Measurements from ENCODE around the gene MTMR12. TPM values are rescaled to one million over a fixed set of nuclear protein-coding genes. Genes with fewer than 3 reads are reported as not detected.

MTMR12 gene
- total RNA-seq, 1 donor from 2014 or later = 41.3 TPM

DNA sequence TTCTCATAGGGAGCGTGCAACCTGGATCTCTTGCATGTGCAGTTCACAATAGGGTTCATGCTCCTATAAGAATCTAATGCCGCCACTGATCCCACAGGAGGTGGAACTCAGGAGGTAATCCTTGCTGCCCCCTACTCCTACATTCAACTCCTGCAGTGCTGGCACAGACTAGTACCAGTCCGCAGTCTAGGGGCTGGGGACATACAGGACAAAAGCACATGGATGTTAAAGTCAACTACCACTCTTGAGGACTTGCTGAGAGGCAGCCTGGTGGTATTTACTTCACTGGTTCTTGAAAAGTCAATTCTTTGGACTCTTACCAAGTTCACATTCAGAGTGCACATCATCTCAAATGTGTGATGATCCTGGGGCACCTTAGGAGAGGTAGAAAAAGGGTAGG is 33.0 kb downstream of the MTMR12 start:
- Histone ChIP-seq H3K4me3 (no peak overlapping the region), H3K9me3 (no peaks in the 10 kb centered on the region), H3K4me1 (peaks cover 23% of the 10 kb centered on the region), H3K27me3 (no peaks in the 10 kb centered on the region), H3K27ac (no peak overlapping the region), H3K36me3 (peaks cover under 1% of the 10 kb centered on the region)
- DNase-seq (no peak), ATAC-seq (no peak)
- intact Hi-C loops (cut with DNase I) = no loop called here
- TF ChIP-seq, protein P1, sequence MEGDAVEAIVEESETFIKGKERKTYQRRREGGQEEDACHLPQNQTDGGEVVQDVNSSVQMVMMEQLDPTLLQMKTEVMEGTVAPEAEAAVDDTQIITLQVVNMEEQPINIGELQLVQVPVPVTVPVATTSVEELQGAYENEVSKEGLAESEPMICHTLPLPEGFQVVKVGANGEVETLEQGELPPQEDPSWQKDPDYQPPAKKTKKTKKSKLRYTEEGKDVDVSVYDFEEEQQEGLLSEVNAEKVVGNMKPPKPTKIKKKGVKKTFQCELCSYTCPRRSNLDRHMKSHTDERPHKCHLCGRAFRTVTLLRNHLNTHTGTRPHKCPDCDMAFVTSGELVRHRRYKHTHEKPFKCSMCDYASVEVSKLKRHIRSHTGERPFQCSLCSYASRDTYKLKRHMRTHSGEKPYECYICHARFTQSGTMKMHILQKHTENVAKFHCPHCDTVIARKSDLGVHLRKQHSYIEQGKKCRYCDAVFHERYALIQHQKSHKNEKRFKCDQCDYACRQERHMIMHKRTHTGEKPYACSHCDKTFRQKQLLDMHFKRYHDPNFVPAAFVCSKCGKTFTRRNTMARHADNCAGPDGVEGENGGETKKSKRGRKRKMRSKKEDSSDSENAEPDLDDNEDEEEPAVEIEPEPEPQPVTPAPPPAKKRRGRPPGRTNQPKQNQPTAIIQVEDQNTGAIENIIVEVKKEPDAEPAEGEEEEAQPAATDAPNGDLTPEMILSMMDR (IDR thresholded peaks at IDR 0.05) = no peak

DNA sequence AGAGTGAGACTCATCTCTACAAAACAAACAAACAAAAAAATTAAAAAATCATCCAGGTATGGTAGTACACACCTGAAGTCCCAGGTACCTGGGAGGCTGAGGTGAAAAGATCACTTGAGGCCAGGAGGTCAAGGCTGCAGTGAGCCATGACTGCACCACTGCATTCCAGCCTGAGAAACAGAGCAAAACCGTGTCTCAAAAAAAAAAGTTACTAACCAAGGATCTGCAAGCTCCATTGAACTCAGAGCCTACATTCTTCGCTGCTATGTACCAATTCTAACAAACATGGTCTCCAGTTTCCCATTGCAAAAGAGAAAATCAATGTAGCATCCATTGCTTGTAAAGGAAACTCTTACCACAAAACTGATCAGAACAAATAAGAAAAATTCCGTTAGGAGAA is 33.5 kb downstream of the MTMR12 start:
- DNase-seq (no peak), ATAC-seq (no peak)
- Histone ChIP-seq H3K27ac (no peak overlapping the region), H3K36me3 (peaks cover 6% of the 10 kb centered on the region), H3K27me3 (no peaks in the 10 kb centered on the region), H3K4me3 (no peak overlapping the region), H3K4me1 (peaks cover 27% of the 10 kb centered on the region), H3K9me3 (no peaks in the 10 kb centered on the region)
- TF ChIP-seq, protein P1 (IDR thresholded peaks at IDR 0.05) = no peak
- intact Hi-C loops (cut with DNase I) = no loop called here

- H3K36me3 ChIP-seq = peaks cover 14% of the 10 kb centered on the region
- DNase-seq = no peak
- no peaks in the 10 kb centered on the region for H3K9me3 ChIP-seq
- no peak overlapping the region for H3K4me3 ChIP-seq
- intact Hi-C loops (cut with DNase I) = no loop called here
- no peak for ATAC-seq
- peaks cover 31% of the 10 kb centered on the region for H3K4me1 ChIP-seq
- no peaks in the 10 kb centered on the region for H3K27me3 ChIP-seq
- H3K27ac ChIP-seq = no peak overlapping the region
- TF ChIP-seq, protein P1 (IDR thresholded peaks at IDR 0.05) = no peak
Measured at GRCh38 chr5:32278406-32278805, 34.3 kb downstream of the MTMR12 start.

GRCh38 chr5:32277798-32278197 is 34.9 kb downstream of the MTMR12 start:
- Histone ChIP-seq H3K9me3 (no peaks in the 10 kb centered on the region), H3K4me1 (peaks cover 31% of the 10 kb centered on the region), H3K27ac (no peak overlapping the region), H3K36me3 (peaks cover 20% of the 10 kb centered on the region), H3K27me3 (no peaks in the 10 kb centered on the region), H3K4me3 (no peak overlapping the region)
- no peak for ATAC-seq
- TF ChIP-seq, protein P1 (IDR thresholded peaks at IDR 0.05) = no peak
- DNase-seq = no peak
- intact Hi-C loops (cut with DNase I) = no loop called here

DNA sequence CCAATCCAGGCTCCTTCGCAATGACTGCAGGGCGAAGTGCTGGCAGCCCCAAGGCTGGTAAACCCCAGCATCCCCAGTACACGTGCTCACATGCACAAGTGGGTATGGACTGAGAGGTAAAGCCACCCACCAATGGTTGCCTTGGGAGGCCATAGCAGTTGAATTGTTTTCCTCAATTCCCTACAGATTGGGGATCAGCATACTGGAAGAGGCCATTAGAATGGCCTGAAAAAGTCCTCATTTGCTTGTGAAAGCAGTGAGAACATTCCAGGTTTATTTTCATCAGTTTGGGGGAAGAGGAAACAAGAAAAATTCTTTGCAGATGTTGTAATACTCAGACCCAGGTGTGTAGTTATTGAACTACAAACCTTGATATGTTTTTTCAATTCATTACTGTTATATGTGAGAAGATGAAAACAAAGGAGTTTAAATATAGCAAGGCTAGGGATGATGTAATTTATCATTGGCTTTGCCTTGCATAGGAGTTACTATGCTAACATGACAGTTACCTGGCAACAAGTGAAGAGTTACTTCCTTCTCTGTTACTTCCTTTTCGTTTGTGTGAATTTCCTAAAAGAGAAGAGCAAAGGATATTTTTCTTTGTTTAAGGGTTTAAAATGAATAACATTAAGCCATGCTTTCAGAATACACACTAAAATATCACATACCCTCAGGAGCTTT is 36.4 kb downstream of the MTMR12 start:
- peak overlapping the region; percentile 56 for H3K27ac ChIP-seq
- H3K36me3 ChIP-seq = peaks cover 35% of the 10 kb centered on the region
- H3K27me3 ChIP-seq = no peaks in the 10 kb centered on the region
- peaks cover 31% of the 10 kb centered on the region for H3K4me1 ChIP-seq
- TF ChIP-seq, protein P1 (IDR thresholded peaks at IDR 0.05) = no peak
- no peak for DNase-seq
- no peaks in the 10 kb centered on the region for H3K9me3 ChIP-seq
- no peak overlapping the region for H3K4me3 ChIP-seq
- intact Hi-C loops (cut with DNase I) = no loop called here
- peak; percentile 79 for ATAC-seq

GRCh38 chr5:32275396-32275741 is 37.4 kb downstream of the MTMR12 start:
- no peak overlapping the region for H3K4me3 ChIP-seq
- intact Hi-C loops (cut with DNase I) = no loop called here
- no peaks in the 10 kb centered on the region for H3K9me3 ChIP-seq
- H3K27me3 ChIP-seq = no peaks in the 10 kb centered on the region
- DNase-seq = no peak
- peak overlapping the region; percentile 51 for H3K27ac ChIP-seq
- H3K4me1 ChIP-seq = peaks cover 31% of the 10 kb centered on the region
- peak; percentile 77 for ATAC-seq
- H3K36me3 ChIP-seq = peaks cover 42% of the 10 kb centered on the region
- TF ChIP-seq, protein P1 (IDR thresholded peaks at IDR 0.05) = no peak

All from upper lobe of right lung (tissue), 1 donor.